Measurements from ENCODE around the gene VAV1.

GRCh38 chr19:6832412-6832811 lies 59.9 kb downstream of the VAV1 start:
- TF ChIP-seq CTCF (IDR thresholded peaks at IDR 0.05): no peak
- TF ChIP-seq POLR2A (IDR thresholded peaks at IDR 0.05): no peak
- TF ChIP-seq POLR2AphosphoS5 (IDR thresholded peaks at IDR 0.05): no peak
